HepG2 (cell line): Measurements from ENCODE around the gene VAMP8. TPM values are rescaled to one million over a fixed set of nuclear protein-coding genes. Genes with fewer than 3 reads are reported as not detected.

Experiments
- BCL3 ChIP-seq: sonication (generic); formaldehyde crosslinking; IDR thresholded peaks from 2 replicates; pipeline ENCODE4 v1.5.1; 2020; ENCODE audit warnings: mild to moderate bottlenecking, missing genetic modification reagents, moderate library complexity
- BRCA1 ChIP-seq: sonication (generic); formaldehyde crosslinking; IDR thresholded peaks from 2 replicates; pipeline ENCODE4 v1.4.0; 2020; ENCODE audit warnings: missing genetic modification reagents
- EED ChIP-seq: sonication (generic); formaldehyde crosslinking; IDR thresholded peaks from 2 replicates; pipeline ENCODE4 v1.5.0; 2020; ENCODE audit warnings: mild to moderate bottlenecking, missing genetic modification reagents
- FOXA3 ChIP-seq: IDR thresholded peaks from 2 replicates; pipeline ENCODE4 v1.6.1; 2016; ENCODE audit warnings: missing genetic modification reagents, missing compliant biosample characterization
- HBP1 ChIP-seq: IDR thresholded peaks from 2 replicates; pipeline ENCODE4 v1.6.1; 2016; ENCODE audit warnings: low read depth, control low read depth
- IKZF4 ChIP-seq: sonication (generic); formaldehyde crosslinking; IDR thresholded peaks from 2 replicates; pipeline ENCODE4 v1.5.1; 2020; ENCODE audit warnings: borderline replicate concordance, mild to moderate bottlenecking, low read depth, missing genetic modification reagents; ENCODE audit errors: not compliant biosample characterization
- KAT8 ChIP-seq: IDR thresholded peaks from 2 replicates; pipeline ENCODE4 v1.6.1; 2016; ENCODE audit warnings: missing genetic modification reagents, missing compliant biosample characterization
- MIER2 ChIP-seq: IDR thresholded peaks from 2 replicates; pipeline ENCODE4 v1.6.1; 2016; ENCODE audit warnings: missing biosample characterization, missing genetic modification reagents
- MYC ChIP-seq: sonication (generic); formaldehyde crosslinking; IDR thresholded peaks from 2 replicates; pipeline ENCODE4 v1.9.0; 2021; ENCODE audit warnings: missing genetic modification reagents, borderline replicate concordance
- NR0B2 ChIP-seq: sonication (generic); formaldehyde crosslinking; IDR thresholded peaks from 2 replicates; pipeline ENCODE4 v1.4.0; 2020; ENCODE audit warnings: mild to moderate bottlenecking, missing genetic modification reagents
- POGZ ChIP-seq: sonication (generic); formaldehyde crosslinking; IDR thresholded peaks from 2 replicates; pipeline ENCODE4 v1.4.0; 2020; ENCODE audit warnings: mild to moderate bottlenecking, missing genetic modification reagents
- SMAD3 ChIP-seq: sonication (generic); formaldehyde crosslinking; IDR thresholded peaks from 2 replicates; pipeline ENCODE4 v1.4.0; 2020; ENCODE audit warnings: missing genetic modification reagents
- THAP8 ChIP-seq: sonication (generic); formaldehyde crosslinking; IDR thresholded peaks from 2 replicates; pipeline ENCODE4 v1.5.1; 2020; ENCODE audit warnings: missing genetic modification reagents, mild to moderate bottlenecking, borderline replicate concordance
- UBTF ChIP-seq: sonication (generic); formaldehyde crosslinking; IDR thresholded peaks from 2 replicates; pipeline ENCODE4 v1.4.0; 2020; ENCODE audit warnings: mild to moderate bottlenecking, missing genetic modification reagents
- ZC3H13 ChIP-seq: sonication (generic); formaldehyde crosslinking; IDR thresholded peaks from 2 replicates; pipeline ENCODE4 v1.8.1; 2023; ENCODE audit warnings: mild to moderate bottlenecking, missing genetic modification reagents, moderate library complexity
- ZFP41 ChIP-seq: sonication (generic); formaldehyde crosslinking; IDR thresholded peaks from 2 replicates; pipeline ENCODE4 v1.4.0; 2020; ENCODE audit warnings: mild to moderate bottlenecking, missing genetic modification reagents, borderline replicate concordance
- ZNF335 ChIP-seq: sonication (generic); formaldehyde crosslinking; IDR thresholded peaks from 2 replicates; pipeline ENCODE4 v1.4.0; 2020; ENCODE audit warnings: missing genetic modification reagents
- ZNF605 ChIP-seq: sonication (generic); formaldehyde crosslinking; IDR thresholded peaks from 2 replicates; pipeline ENCODE4 v1.8.0; 2022; ENCODE audit warnings: mild to moderate bottlenecking, missing genetic modification reagents
- ZNF703 ChIP-seq: sonication (generic); formaldehyde crosslinking; IDR thresholded peaks from 2 replicates; pipeline ENCODE4 v1.5.1; 2020; ENCODE audit warnings: missing genetic modification reagents, mild to moderate bottlenecking, moderate library complexity, borderline replicate concordance
- ZNF777 ChIP-seq: sonication (generic); formaldehyde crosslinking; IDR thresholded peaks from 2 replicates; pipeline ENCODE4 v1.4.0; 2020; ENCODE audit warnings: missing genetic modification reagents
- ZNF784 ChIP-seq: sonication (generic); formaldehyde crosslinking; IDR thresholded peaks from 2 replicates; pipeline ENCODE4 v1.5.1; 2020; ENCODE audit warnings: missing genetic modification reagents, mild to moderate bottlenecking, borderline replicate concordance
- polyA plus RNA-seq, 8 experiments: library from polyadenylated mRNA; depleted of rRNA in 3 of 8; stranded (reverse) in 7 of 8; unstranded in 1 of 8; fragments of >200 nt; fragmentation: Illumina TruSeq in 4 of 8; extraction: Trizol in 4 of 8; gene quantifications; 2 replicates each; pipeline versions ENCODE4 v1.2.1 to v1.2.3, GENCODE V29; 2011 to 2016; ENCODE audit warnings: low read depth in 4 of 8, missing spikeins in 1 of 8, mixed read lengths in 1 of 8; ENCODE audit not compliant: insufficient read depth in 1 of 8
- total RNA-seq, 5 experiments: library from RNA; depleted of rRNA; stranded (reverse); fragments of >200 nt; fragmentation: Illumina TruSeq; extraction: Trizol; gene quantifications; 2 replicates each; pipeline ENCODE4 v1.2.3, GENCODE V29; 2016; ENCODE audit warnings: low read depth in 1 of 5

Gene VAMP8
- total and polyA plus RNA-seq, 2 of the 13 experiments (the other 11 are each of a cell fraction or from before 2014, with no cell fraction given), result 83.3 to 157 TPM

GRCh38 chr2:85602476-85603234 lies 25.3 kb downstream of the VAMP8 start, which contains the start of gene TMEM150A (continued):
- TF ChIP-seq UBTF (CRISPR knock-in tag) (peak; percentile 66), ZC3H13 (CRISPR knock-in tag) (peak; percentile 85), ZNF777 (CRISPR knock-in tag) (0 out of 2 replicates have a peak, but pooled peaks have one; percentile 32), ZNF335 (CRISPR knock-in tag) (0 out of 2 replicates have a peak, but pooled peaks have one; percentile 71), ZNF703 (CRISPR knock-in tag) (0 out of 2 replicates have a peak, but pooled peaks have one; percentile 50), MIER2 (CRISPR knock-in tag) (no peak), IKZF4 (peak; percentile 67), SMAD3 (CRISPR knock-in tag) (no peak; the same call in 1 of the 2 replicates), KAT8 (CRISPR knock-in tag) (peak; percentile 25; the same call in 1 of the 2 replicates), BCL3 (CRISPR knock-in tag) (peak; percentile 86; the same call in 1 of the 2 replicates), NR0B2 (CRISPR knock-in tag) (peak; percentile 97), POGZ (CRISPR knock-in tag) (peak; percentile 74; the same call in 1 of the 2 replicates), ZNF784 (CRISPR knock-in tag) (0 out of 2 replicates have a peak, but pooled peaks have one; percentile 25), MYC (CRISPR knock-in tag) (peak; percentile 84), BRCA1 (CRISPR knock-in tag) (no peak), EED (CRISPR knock-in tag) (no peak), HBP1 (CRISPR knock-in tag) (no peak), ZNF605 (CRISPR knock-in tag) (peak; percentile 55; the same call in 1 of the 2 replicates), FOXA3 (CRISPR knock-in tag) (peak; percentile 29; the same call in 1 of the 2 replicates), ZFP41 (no peak), THAP8 (CRISPR knock-in tag) (no peak)
